K562 (cell line): ENCODE data around the gene PEX10. TPM values are rescaled to one million over a fixed set of nuclear protein-coding genes. Genes with fewer than 3 reads are reported as not detected.

Source experiments
- ATAC-seq: fragments of 200-7000 bp; cut with Tn5 transposase; 3 replicates; pipeline ENCODE4 v1.9.1; 2020; ENCODE audit warnings: moderate library complexity
- BruUV-seq: library from RNA; stranded (reverse); fragments of 400-500 nt; replicated peaks from 2 replicates; lab custom pipeline; 2021; lab: Mats Ljungman, UMichigan
- CTCF ChIA-PET: fragments of 300-600 bp; formaldehyde crosslinking; extraction: SDS; loops from one replicate; lab custom pipeline; 2021; ENCODE audit warnings: low intra/inter-chr PET ratio; lab: Yijun Ruan, JAX
- POLR2A ChIA-PET: fragments of 300-600, 350-650 bp; sonication (Branson Sonifier 250); formaldehyde crosslinking; extraction: SDS; loops from one replicate; lab custom pipeline; 2021; ENCODE audit warnings: antibody characterized with exemption, inconsistent platforms; lab: Yijun Ruan, JAX
- DNase-seq, 4 experiments: peaks; one replicate each; pipeline versions ENCODE4 v3.0.0 to v3.0.0-alpha.2; 2011 to 2018; ENCODE audit warnings: low spot score in 3 of 4, mixed read lengths in 3 of 4; ENCODE audit errors: extremely low read depth in 1 of 4
- FAIRE-seq: peaks from 2 replicates; lab custom pipeline; 2011; peaks lifted over from hg19 to GRCh38; lab: Jason Lieb, UNC
- H2AFZ ChIP-seq: 2 replicates; pipeline ENCODE4 v1.6.0; 2011; ENCODE audit warnings: low read depth, low read length, control low read depth, inconsistent platforms
- H3K27ac ChIP-seq: fragments of 200-600 bp; 3 replicates; pipeline ENCODE4 v1.8.0; 2011; ENCODE audit warnings: low read depth, mild to moderate bottlenecking, control low read depth, inconsistent platforms, low read length, moderate library complexity, mixed read lengths; ENCODE audit errors: extremely low read depth
- H3K27me3 ChIP-seq, 2 experiments: fragments of 300-600 bp in 1 of 2; 2 replicates in 1 of 2; 3 replicates in 1 of 2; pipeline versions ENCODE4 v1.6.0 to v1.8.0; 2011; ENCODE audit warnings: inconsistent platforms in 2 of 2, low read length in 2 of 2, mild to moderate bottlenecking in 1 of 2, mixed read lengths in 1 of 2, moderate library complexity in 1 of 2; ENCODE audit not compliant: control insufficient read depth in 2 of 2, insufficient read depth in 2 of 2
- H3K36me3 ChIP-seq: fragments of 300-600 bp; 3 replicates; pipeline ENCODE4 v1.8.0; 2011; ENCODE audit warnings: mild to moderate bottlenecking, low read length, inconsistent platforms; ENCODE audit not compliant: control insufficient read depth, insufficient read depth
- H3K4me1 ChIP-seq, 2 experiments: fragments of 200-600 bp in 1 of 2; replicated peaks in 1 of 2; 2 replicates in 1 of 2; 3 replicates in 1 of 2; pipeline versions ENCODE4 v1.5.1 to v1.8.0; 2011; ENCODE audit warnings: inconsistent platforms in 2 of 2, low read length in 2 of 2, mild to moderate bottlenecking in 1 of 2, mixed read lengths in 1 of 2, moderate library complexity in 1 of 2; ENCODE audit not compliant: control insufficient read depth in 2 of 2, insufficient read depth in 2 of 2
- H3K4me2 ChIP-seq: 2 replicates; pipeline ENCODE4 v1.6.1; 2011; ENCODE audit warnings: low read length, control low read depth, inconsistent platforms, mixed read lengths; ENCODE audit not compliant: insufficient read depth
- H3K4me3 ChIP-seq: fragments of 200-600 bp; sonication (generic), shearing (Covaris generic); 2 replicates; pipeline ENCODE4 v1.5.1; 2016; ENCODE audit warnings: control low read depth, inconsistent platforms
- H3K79me2 ChIP-seq: fragments of 200-600 bp; 3 replicates; pipeline ENCODE4 v1.8.0; 2011; ENCODE audit warnings: low read length, inconsistent platforms; ENCODE audit not compliant: control insufficient read depth, insufficient read depth
- H3K9ac ChIP-seq, 2 experiments: 2 replicates each; pipeline versions ENCODE4 v1.6.0 to v1.6.1; 2011; ENCODE audit warnings: low read depth in 2 of 2, low read length in 2 of 2, control low read depth in 1 of 2, inconsistent platforms in 1 of 2, mild to moderate bottlenecking in 1 of 2, mixed read lengths in 1 of 2; ENCODE audit not compliant: insufficient read depth in 1 of 2
- H3K9me1 ChIP-seq: one replicate; pipeline ENCODE4 v1.6.0; 2011; ENCODE audit warnings: inconsistent platforms, mild to moderate bottlenecking, low read length, moderate library complexity; ENCODE audit not compliant: control insufficient read depth, insufficient read depth
- H3K9me3 ChIP-seq: replicated peaks from 2 replicates; pipeline ENCODE4 v1.5.1; 2011; ENCODE audit warnings: low read depth, low read length, inconsistent platforms; ENCODE audit not compliant: control insufficient read depth, insufficient read depth
- H4K20me1 ChIP-seq: replicated peaks from 2 replicates; pipeline ENCODE4 v1.6.1; 2011; ENCODE audit warnings: low read length, inconsistent platforms, mixed read lengths; ENCODE audit not compliant: control insufficient read depth, insufficient read depth
- CC2D1A ChIP-seq: fragments of 450-650 bp; IDR thresholded peaks from 2 replicates; pipeline ENCODE4 v1.6.1; 2017; ENCODE audit warnings: mild to moderate bottlenecking
- IRF2 ChIP-seq: sonication (generic); formaldehyde crosslinking; IDR thresholded peaks from 2 replicates; pipeline ENCODE4 v1.8.1; 2022; ENCODE audit warnings: mild to moderate bottlenecking, missing genetic modification reagents
- PTBP1 ChIP-seq: fragments of 200-400 bp; formaldehyde crosslinking; IDR thresholded peaks from 2 replicates; pipeline ENCODE4 v1.6.1; 2017; ENCODE audit warnings: low read depth, low read length
- RAD21 ChIP-seq, 2 experiments: fragments of 250-450 bp in 1 of 2; fragments of 450-650 bp in 1 of 2; sonication (Bioruptor Pico) in 1 of 2; formaldehyde crosslinking in 1 of 2; IDR thresholded peaks in 1 of 2; conservative IDR thresholded peaks in 1 of 2; 2 replicates each; pipeline versions ENCODE4 v1.4.0 to v1.8.0; 2020 to 2022; ENCODE audit warnings: mild to moderate bottlenecking in 2 of 2, moderate library complexity in 1 of 2
- TSC22D4 ChIP-seq: fragments of 450-650 bp; IDR thresholded peaks from 2 replicates; pipeline ENCODE4 v1.6.1; 2016; ENCODE audit warnings: missing genetic modification characterization, missing biosample characterization, control low read depth
- WGBS: fragments of 100-300 bp; shearing (Covaris generic); methylation state at CpG from one replicate; pipeline ENCODE4 v1.1.6; 2016; ENCODE audit warnings: low coverage, mixed read lengths; ENCODE audit not compliant: insufficient coverage; ENCODE audit errors: missing lambda C conversion rate; 5-methylcytosine and 5-hydroxymethylcytosine counted together
- in situ Hi-C: fragments of 300-500 bp; cut with MboI; formaldehyde crosslinking; loops from 4 replicates; pipeline ENCODE4 v1.15.0; 2018; ENCODE audit warnings: inconsistent platforms, mixed read lengths
- intact Hi-C: fragments of 100-400 bp; cut with micrococcal nuclease; formaldehyde crosslinking; loops from 2 replicates; pipeline ENCODE4 v1.14.2; 2022
- polyA plus RNA-seq, 8 experiments: library from polyadenylated mRNA; depleted of rRNA in 4 of 8; stranded (reverse) in 5 of 8; unstranded in 3 of 8; fragments of >200 nt; fragmentation: Nextera tagmentation in 2 of 8; fragmentation: Illumina TruSeq in 1 of 8; extraction: Ambion mirVana in 2 of 8; extraction: Trizol in 1 of 8; gene quantifications; 2 replicates each; pipeline versions ENCODE4 v1.2.1 to v1.2.3, GENCODE V29; 2011 to 2014; ENCODE audit warnings: inconsistent platforms in 1 of 8, missing spikeins in 1 of 8
- total RNA-seq, 7 experiments: library from RNA; depleted of rRNA in 6 of 7; stranded (reverse); fragments of >200 nt in 6 of 7; fragmentation: Illumina TruSeq in 2 of 7; extraction: Trizol in 2 of 7; gene quantifications; 2 replicates each; pipeline versions ENCODE4 v1.2.1 to v1.2.3, GENCODE V29; 2011 to 2021; ENCODE audit warnings: low replicate concordance in 1 of 7
- TF ChIP-seq, protein P1 (sequence below): sonication (generic); formaldehyde crosslinking; IDR thresholded peaks from 2 replicates; pipeline ENCODE4 v1.8.1; 2023; ENCODE audit warnings: mild to moderate bottlenecking, missing genetic modification reagents

Gene PEX10
- total and polyA plus RNA-seq, 9 of the 15 experiments (the other 6 are each of a cell fraction or from before 2014, with no cell fraction given), result 0.03 to 26.2 (median 8.7) TPM

DNA sequence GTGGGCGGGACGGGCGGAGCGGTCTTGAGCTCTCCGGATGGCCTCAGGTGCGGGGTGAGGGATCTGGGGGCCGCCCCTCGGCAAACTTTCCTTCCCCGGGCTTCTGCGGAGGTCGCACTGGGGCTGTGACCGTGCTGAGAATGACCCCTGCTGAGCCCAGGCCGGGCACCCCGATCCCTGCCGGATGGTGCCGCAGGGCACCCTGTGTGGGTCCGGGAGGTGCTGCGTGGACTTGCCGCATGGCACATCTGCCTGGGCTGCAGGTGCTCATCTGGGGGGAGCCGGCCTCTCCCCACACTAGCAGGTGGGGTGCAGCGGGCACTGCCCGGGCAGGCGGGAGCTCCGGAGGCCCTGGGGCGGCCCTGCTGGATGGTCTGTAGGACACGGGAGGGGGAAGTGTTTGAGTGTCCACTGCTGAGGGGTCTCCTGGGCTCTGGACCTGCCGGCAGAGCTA, 31.8 kb upstream of the PEX10 start (continued):
- TF ChIP-seq, protein P1, sequence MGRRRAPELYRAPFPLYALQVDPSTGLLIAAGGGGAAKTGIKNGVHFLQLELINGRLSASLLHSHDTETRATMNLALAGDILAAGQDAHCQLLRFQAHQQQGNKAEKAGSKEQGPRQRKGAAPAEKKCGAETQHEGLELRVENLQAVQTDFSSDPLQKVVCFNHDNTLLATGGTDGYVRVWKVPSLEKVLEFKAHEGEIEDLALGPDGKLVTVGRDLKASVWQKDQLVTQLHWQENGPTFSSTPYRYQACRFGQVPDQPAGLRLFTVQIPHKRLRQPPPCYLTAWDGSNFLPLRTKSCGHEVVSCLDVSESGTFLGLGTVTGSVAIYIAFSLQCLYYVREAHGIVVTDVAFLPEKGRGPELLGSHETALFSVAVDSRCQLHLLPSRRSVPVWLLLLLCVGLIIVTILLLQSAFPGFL, result no peak
- TF ChIP-seq IRF2 (CRISPR knock-in tag), result no peak
- no peak for TF ChIP-seq TSC22D4 (tag)
- TF ChIP-seq CC2D1A, result no peak

DNA sequence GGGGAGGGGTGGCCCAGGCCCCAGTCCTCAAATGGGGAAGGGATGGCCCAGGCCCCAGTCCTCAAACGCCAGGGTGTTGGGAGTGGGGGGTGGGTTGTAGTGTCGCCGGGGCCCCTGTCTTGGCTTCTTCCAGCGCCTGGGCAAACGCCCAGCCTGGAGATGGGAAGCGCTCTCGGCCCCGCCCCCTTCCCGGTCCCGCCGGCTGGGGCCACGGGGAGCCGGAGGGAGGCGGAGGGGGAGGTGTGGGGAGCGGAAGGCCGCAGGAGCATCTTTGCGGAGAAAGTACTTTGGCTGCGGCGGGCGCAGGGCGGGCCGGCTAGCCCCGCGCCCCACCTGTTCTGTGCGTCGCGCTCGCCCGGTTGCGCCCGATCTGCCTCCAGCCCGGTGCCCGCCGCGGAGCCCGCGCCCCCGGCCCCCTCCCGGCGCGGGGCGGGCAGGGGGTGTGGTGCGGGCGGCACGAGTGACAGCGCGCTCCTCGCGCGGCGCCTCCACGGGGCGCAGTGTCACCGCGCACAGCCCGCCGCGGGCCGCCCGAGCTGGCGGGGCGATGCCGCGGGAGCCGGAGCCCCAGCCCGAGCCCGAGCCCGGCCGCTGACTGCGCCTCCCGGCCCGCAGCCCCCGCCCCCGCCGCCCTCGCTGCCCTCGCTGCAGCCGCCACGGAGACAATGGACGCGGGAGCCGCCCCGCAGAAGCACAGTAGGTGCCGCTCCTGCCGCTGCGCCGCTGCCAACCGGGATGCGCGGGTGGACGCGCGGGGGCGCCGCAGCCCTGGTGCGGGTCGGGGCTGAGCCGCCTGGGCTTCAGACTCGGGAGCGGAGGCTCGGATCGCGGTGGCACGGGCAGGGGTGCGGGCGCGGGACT, 31.1 kb upstream of the PEX10 start:
- Histone ChIP-seq H3K9me3 (no peaks in the 10 kb centered on the region), H3K36me3 (no peaks in the 10 kb centered on the region), H3K4me1 (peaks cover 0 to 46% of the 10 kb centered on the region in 2 experiments; a peak in 3 of 5 replicates), H3K4me2 (no peak overlapping the region), H3K27ac (no peak overlapping the region), H3K9me1 (no peaks in the 10 kb centered on the region), H3K27me3 (peaks cover 27 to 84% of the 10 kb centered on the region in 2 experiments), H4K20me1 (peaks cover 11% of the 10 kb centered on the region), H3K4me3 (no peak overlapping the region), H2AFZ (no peak overlapping the region), H3K79me2 (no peaks in the 10 kb centered on the region), H3K9ac (no peak overlapping the region)
- WGBS, result 10% methylated on average over 25 of the region's 107 CpGs
- peak in 1 of 4 experiments; percentile 42 for DNase-seq
- ATAC-seq, result no peak
- intact Hi-C loops (no loop called here), in situ Hi-C loops (no loop called here)
- POLR2A ChIA-PET, result interaction anchor here (0.5 kb wide), 1 partner anchor 251 kb away, joined by 4 read pairs; no protein-coding TSS in a partner anchor
- no peak for TF ChIP-seq PTBP1
- TF ChIP-seq RAD21 (CRISPR knock-in tag; conservative IDR thresholded peaks at IDR 0.05 in 1 of 2, IDR thresholded peaks at IDR 0.05 in 1 of 2), result peak in 1 of 2 experiments; percentile 21; a peak in 1 of 4 replicates
- no peak for FAIRE-seq
- CTCF ChIA-PET, result no interaction called here
- BruUV-seq, result no TSS peak
